GM21576 (cell line): ENCODE data around the gene OR2G6.
"Not testable (repeated sequence)": the region's sequence is repeated elsewhere in the genome, so short reads cannot be mapped to it uniquely, and the experiment has no call there.

Experiments
- ATAC-seq: cut with Tn5 transposase; IDR thresholded peaks from one replicate; pipeline ENCODE4 v1.9.1; 2021; ENCODE audit warnings: mild to moderate bottlenecking, moderate library complexity; ENCODE audit not compliant: unreplicated experiment

The OR2G6 gene

DNA sequence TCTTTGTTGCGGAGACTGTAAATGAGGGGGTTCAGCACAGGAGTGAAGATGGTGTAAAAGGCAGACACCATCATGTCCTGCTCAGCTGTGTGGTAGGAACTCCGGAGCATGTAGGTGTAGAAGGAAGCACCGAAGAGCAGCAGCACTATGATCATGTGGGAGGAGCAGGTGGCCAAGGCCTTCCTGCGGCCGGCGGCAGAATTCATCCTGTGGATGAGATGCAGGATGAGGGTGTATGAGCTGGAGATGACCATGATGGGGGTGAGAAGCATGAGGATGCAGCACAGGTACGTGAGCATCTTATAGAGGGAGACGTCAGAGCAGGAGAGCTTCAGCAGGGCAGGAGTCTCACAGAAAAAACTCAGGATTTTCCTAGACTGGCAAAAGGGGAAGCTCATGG, 66.0 kb downstream of the OR2G6 start:
- not testable (repeated sequence) for ATAC-seq

DNA sequence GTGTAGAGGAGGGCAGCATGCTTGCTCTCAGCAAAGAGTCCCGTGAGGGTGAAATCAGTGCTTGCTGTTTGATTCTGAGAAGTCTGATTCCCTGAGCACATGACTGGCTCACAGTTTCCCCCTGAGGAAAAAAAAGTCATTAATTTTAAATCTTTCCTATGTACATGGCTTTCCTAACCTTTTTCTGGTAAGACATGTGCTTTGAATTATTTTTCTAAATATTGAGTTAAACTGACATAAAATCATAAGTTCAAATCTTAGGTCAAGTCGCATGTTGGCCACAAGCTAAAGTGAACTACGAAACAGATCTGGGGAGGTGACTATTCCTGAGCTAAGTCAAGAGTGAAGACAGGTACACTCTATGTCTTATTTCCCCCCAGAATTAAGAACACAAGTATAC, 66.8 kb downstream of the OR2G6 start, which contains the start of gene OR2T34:
OR2T34 (minus strand) TSS at position 101 of the 400 bp plus-strand sequence; CDS start at position 101, 0 bp downstream.
- not testable (repeated sequence) for ATAC-seq

DNA sequence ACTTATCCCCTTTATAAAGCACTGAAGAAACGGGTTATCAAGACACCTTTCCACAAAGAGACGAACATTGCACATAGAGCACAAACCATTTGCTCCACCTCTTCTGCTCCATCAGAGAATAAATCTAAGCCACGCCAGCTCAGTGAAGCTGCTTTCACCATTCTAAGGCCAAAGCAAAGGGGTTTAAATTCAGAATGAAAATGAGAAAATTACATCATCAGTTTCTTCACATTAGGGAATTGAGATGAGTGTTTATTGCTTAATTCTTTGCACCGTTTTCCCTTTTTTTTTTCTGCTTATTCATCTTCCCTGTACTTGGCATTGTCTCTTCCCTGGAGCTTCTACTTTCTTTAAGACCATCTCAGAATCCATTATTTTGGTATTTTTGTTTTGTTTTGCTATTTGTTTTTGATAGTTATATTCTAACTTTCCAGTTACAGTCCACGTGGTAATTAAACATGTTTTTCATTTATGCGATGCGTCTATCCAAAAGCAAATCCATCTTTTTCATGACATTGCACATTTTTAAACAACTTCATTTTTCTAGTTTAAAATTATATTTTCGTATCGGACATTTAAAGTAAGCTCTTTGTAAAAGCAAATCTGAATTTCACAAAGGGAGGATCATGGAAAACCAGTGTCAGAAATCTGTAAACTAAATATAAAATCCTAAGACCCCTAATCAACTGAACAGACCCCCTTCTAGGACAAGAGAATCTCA, 68.5 kb downstream of the OR2G6 start:
- no peak for ATAC-seq
